Smooth muscle cell (in vitro differentiated cells): ENCODE data around the gene RPS28. TPM values are rescaled to one million over a fixed set of nuclear protein-coding genes. Genes with fewer than 3 reads are reported as not detected.

Experiments used
- DNase-seq: peaks from one replicate; lab custom pipeline; 2025; ENCODE audit not compliant: unreplicated experiment; lab: John Stamatoyannopoulos, UW
- H2AFZ ChIP-seq: fragments of 200-600 bp; sonication (generic); 2 replicates; pipeline ENCODE4 v1.6.0; 2016; ENCODE audit warnings: antibody characterized with exemption, low read depth, mild to moderate bottlenecking
- H3F3A ChIP-seq: fragments of 200-600 bp; sonication (generic); 2 replicates; pipeline ENCODE4 v1.6.0; 2017; ENCODE audit warnings: antibody characterized with exemption, low read depth
- H3K27ac ChIP-seq: fragments of 200-600 bp; sonication (generic); 2 replicates; pipeline ENCODE4 v1.5.1; 2016; ENCODE audit warnings: low read depth, mild to moderate bottlenecking
- H3K27me3 ChIP-seq: fragments of 200-600 bp; sonication (generic); 2 replicates; pipeline ENCODE4 v1.6.1; 2016; ENCODE audit warnings: low read depth, mild to moderate bottlenecking
- H3K36me3 ChIP-seq: fragments of 200-600 bp; sonication (generic); 2 replicates; pipeline ENCODE4 v1.5.1; 2016; ENCODE audit warnings: low read depth
- H3K4me1 ChIP-seq: fragments of 200-600 bp; sonication (generic); 2 replicates; pipeline ENCODE4 v1.5.1; 2016; ENCODE audit warnings: low read depth
- H3K4me2 ChIP-seq: fragments of 200-600 bp; sonication (generic); 2 replicates; pipeline ENCODE4 v1.6.0; 2016; ENCODE audit warnings: mild to moderate bottlenecking
- H3K4me3 ChIP-seq: fragments of 200-600 bp; sonication (generic); 2 replicates; pipeline ENCODE4 v1.5.1; 2016; ENCODE audit warnings: mild to moderate bottlenecking
- H3K79me2 ChIP-seq: fragments of 200-600 bp; sonication (generic); 2 replicates; pipeline ENCODE4 v1.6.0; 2016; ENCODE audit warnings: low read depth, mild to moderate bottlenecking
- H3K9ac ChIP-seq: fragments of 200-600 bp; sonication (generic); 2 replicates; pipeline ENCODE4 v1.6.0; 2016; ENCODE audit warnings: low read depth
- H3K9me3 ChIP-seq: fragments of 200-600 bp; sonication (generic); replicated peaks from 2 replicates; pipeline ENCODE4 v1.5.1; 2016; ENCODE audit warnings: low read depth
- H4K20me1 ChIP-seq: fragments of 200-600 bp; sonication (generic); 2 replicates; pipeline ENCODE4 v1.6.0; 2016; ENCODE audit warnings: low read depth
- CTCF ChIP-seq: fragments of 200-600 bp; sonication (generic); IDR thresholded peaks from 2 replicates; pipeline ENCODE4 v1.5.1; 2017; ENCODE audit warnings: borderline replicate concordance, mild to moderate bottlenecking, antibody characterized with exemption; ENCODE audit not compliant: insufficient read depth, poor library complexity, severe bottlenecking
- WGBS: methylation state at CpG from one replicate; pipeline ENCODE4 v1.1.7; 2016; ENCODE audit warnings: low lambda C conversion rate; 5-methylcytosine and 5-hydroxymethylcytosine counted together
- polyA plus RNA-seq: library from polyadenylated mRNA; unstranded; fragments of >200 nt; fragmentation: Nextera tagmentation; extraction: Ambion mirVana; gene quantifications from 2 replicates; pipeline ENCODE4 v1.2.1, GENCODE V29; 2016
- total RNA-seq: library from RNA; depleted of rRNA; stranded (reverse); fragments of >200 nt; gene quantifications from 2 replicates; pipeline ENCODE4 v1.2.3, GENCODE V29; 2014

RPS28 gene
- total and polyA plus RNA-seq, 2 experiments from 2014 or later: 236 to 574 TPM

- WGBS: 83% methylated on average over 17 of the region's 17 CpGs
- no peaks in the 10 kb centered on the region for H3K27me3 ChIP-seq
- no peak overlapping the region for H2AFZ ChIP-seq
- no peaks in the 10 kb centered on the region for H3F3A ChIP-seq
- no peaks in the 10 kb centered on the region for H3K36me3 ChIP-seq
- no peaks in the 10 kb centered on the region for H3K9me3 ChIP-seq
- no peak overlapping the region for H3K27ac ChIP-seq
- H4K20me1 ChIP-seq: peaks cover 24% of the 10 kb centered on the region
- no peak for TF ChIP-seq CTCF
- H3K4me1 ChIP-seq: peaks cover 20% of the 10 kb centered on the region
- DNase-seq: no peak
- H3K9ac ChIP-seq: no peak overlapping the region
- no peak overlapping the region for H3K4me2 ChIP-seq
- peaks cover 36% of the 10 kb centered on the region for H3K79me2 ChIP-seq
- no peak overlapping the region for H3K4me3 ChIP-seq
Measured at GRCh38 chr19:8324186-8325050, 3.1 kb downstream of the RPS28 start.

DNA sequence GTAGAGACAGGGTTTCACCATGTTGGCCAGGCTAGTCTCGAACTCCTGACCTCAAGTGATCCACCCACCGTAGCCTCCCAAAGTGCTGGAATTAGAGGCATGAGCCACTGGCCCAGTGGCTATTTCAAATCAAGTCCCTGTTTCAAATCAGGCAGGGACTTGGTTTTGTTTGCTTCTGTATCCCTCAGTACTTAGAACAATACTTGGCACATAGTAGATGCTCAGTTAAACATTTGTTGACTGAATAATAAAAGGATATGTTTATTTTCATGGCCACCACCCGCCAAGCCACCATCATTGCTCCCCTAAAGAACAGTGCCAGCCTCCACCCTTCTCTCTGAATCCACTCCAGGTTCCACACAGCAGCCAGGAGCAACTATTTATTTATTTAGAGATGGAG, 4.2 kb downstream of the RPS28 start:
- Histone ChIP-seq H3K4me3 (no peak overlapping the region), H3K4me1 (peaks cover 11% of the 10 kb centered on the region), H2AFZ (no peak overlapping the region), H3K36me3 (no peaks in the 10 kb centered on the region), H3K27me3 (no peaks in the 10 kb centered on the region), H3K79me2 (peaks cover 26% of the 10 kb centered on the region), H3K9me3 (no peaks in the 10 kb centered on the region), H4K20me1 (peaks cover 24% of the 10 kb centered on the region), H3K9ac (no peak overlapping the region), H3K27ac (no peak overlapping the region), H3F3A (no peaks in the 10 kb centered on the region), H3K4me2 (no peak overlapping the region)
- DNase-seq: no peak
- no peak for TF ChIP-seq CTCF
- 96% methylated on average over 3 of the region's 3 CpGs for WGBS

GRCh38 chr19:8329996-8330395, 8.7 kb downstream of the RPS28 start:
- Histone ChIP-seq H3K27me3 (peaks cover 26% of the 10 kb centered on the region), H3K9me3 (no peaks in the 10 kb centered on the region), H3F3A (no peaks in the 10 kb centered on the region), H3K4me2 (no peak overlapping the region), H3K36me3 (no peaks in the 10 kb centered on the region), H2AFZ (no peak overlapping the region), H3K79me2 (no peaks in the 10 kb centered on the region), H3K9ac (no peak overlapping the region), H4K20me1 (no peaks in the 10 kb centered on the region), H3K4me1 (no peaks in the 10 kb centered on the region), H3K4me3 (no peak overlapping the region), H3K27ac (no peak overlapping the region)
- WGBS: 63% methylated on average over 3 of the region's 3 CpGs
- no peak for DNase-seq
- no peak for TF ChIP-seq CTCF
